GM18505 (cell line): ENCODE data around the gene NHSL1.

Source experiments
- ATAC-seq: cut with Tn5 transposase; IDR thresholded peaks from one replicate; pipeline ENCODE4 v1.9.1; 2021; ENCODE audit not compliant: unreplicated experiment
- POLR2A ChIP-seq: IDR thresholded peaks from 4 replicates; pipeline ENCODE4 v1.6.1; 2011; ENCODE audit warnings: borderline replicate concordance; ENCODE audit not compliant: insufficient read depth, insufficient read length; ENCODE audit errors: extremely low read depth

The NHSL1 gene

DNA sequence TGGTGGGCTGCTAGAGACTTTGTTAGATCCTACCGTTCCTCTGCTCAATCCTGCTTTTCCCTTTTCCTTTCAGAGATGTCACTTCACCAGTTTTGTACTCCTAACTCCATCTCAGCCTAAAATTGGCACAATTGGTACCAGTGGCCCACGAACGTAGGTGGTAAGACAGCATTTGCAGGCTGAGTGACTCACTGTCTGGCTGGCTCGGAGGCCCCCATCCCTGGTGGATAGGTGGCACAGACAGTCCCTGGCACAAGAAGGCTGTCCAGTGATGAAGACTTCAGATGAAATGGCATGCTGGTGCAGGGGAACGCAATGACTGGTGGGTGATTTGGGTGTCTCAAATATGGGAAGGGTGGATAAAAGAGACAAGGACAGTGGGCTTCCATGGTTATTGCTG is 84.2 kb downstream of the NHSL1 start:
- no peak for TF ChIP-seq POLR2A

DNA sequence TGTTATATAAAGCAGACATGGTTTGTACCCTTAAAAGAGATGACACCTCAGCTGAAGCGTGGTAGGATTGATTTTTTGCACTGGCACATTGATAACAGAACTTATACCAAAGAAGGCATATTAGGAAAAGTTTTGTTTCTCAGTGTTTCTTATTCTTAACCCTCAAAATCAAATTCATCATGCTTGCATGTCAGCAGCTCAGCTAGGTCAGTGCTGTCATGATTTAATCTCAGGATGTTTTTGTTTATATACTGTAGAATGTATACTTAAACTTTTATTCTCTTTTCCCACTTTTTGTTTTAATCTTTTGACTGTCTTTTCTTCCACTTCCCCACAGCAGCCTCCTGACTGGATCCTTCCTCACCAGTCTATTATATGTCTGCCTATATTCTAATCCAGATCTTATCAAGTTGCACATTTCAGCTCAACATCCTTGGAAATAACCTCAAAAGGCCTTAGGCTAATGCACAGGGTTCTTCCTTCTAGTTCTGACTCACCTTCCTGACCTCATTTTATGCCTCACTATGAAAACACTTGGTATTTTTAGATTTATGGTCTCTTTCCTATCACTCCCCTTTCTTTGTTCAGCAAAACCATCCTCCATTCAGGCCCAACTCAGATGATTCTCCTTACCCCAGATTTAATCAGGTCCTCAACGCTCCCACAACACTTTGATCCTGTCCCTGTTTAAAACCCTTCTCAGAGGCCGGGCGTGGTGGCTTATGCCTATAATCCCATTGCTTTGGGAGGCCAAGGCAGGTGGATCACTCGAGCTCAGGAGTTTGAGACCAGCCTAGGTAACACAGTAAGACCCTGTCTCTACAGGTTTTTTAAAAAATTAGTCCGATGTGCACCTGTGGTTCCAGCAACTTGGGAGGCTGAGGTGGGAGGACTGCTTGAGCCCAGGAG is 88.1 kb downstream of the NHSL1 start:
- no peak for TF ChIP-seq POLR2A
- no peak for ATAC-seq

More for the DNA sequence above, 84.2 kb downstream of the NHSL1 start:
- ATAC-seq = no peak

DNA sequence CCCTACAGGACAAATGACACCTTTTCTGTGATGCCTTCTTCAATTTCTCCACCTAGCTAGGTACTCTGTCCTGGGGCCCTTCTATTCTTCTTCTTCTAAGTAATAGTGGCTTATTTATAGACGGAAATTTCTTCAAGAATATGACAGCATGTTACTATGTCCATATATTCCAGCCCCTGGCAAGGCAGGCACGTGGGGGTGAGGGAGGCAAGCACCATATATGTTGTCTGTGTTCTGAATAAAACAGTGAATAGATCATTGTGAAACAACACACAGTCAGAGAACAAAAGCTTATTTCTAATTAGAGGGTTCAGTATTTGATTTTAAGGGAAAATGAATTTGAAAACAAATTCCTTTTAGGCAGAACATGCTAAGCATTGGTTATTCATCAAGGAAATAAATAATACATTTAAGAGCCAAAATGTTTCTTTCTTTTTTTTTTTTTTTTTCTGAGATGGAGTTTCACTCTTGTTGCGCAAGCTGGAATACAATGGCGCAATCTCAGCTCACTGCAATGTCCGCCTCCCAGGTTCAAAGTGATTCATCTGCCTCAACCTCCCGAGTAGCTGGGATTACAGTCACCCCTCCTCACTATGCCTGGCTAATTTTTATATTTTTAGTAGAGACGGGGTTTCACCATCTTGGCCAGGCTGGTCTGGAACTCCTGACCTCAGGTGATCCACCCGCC is 89.1 kb downstream of the NHSL1 start:
- ATAC-seq = no peak
- no peak for TF ChIP-seq POLR2A

DNA sequence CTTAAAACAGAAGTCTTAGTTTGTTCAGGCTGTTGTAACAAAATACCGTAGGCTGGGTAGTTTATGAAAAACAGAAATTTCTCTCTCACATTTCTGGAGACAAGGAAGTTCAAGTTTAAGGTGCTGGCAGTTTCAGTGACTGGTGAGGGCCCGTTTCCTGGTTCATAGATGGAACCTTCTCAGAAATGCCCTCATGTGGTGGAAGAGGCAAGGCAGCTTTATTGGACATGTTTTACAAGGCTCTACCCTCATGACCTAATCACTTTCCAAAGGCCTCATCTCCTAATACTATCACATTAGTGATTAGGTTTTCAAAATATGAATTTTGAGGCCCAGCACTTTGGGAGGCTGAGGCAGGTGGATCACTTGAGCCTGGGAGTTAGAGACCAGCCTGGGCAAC is 92.9 kb downstream of the NHSL1 start:
- ATAC-seq = no peak
- no peak for TF ChIP-seq POLR2A

DNA sequence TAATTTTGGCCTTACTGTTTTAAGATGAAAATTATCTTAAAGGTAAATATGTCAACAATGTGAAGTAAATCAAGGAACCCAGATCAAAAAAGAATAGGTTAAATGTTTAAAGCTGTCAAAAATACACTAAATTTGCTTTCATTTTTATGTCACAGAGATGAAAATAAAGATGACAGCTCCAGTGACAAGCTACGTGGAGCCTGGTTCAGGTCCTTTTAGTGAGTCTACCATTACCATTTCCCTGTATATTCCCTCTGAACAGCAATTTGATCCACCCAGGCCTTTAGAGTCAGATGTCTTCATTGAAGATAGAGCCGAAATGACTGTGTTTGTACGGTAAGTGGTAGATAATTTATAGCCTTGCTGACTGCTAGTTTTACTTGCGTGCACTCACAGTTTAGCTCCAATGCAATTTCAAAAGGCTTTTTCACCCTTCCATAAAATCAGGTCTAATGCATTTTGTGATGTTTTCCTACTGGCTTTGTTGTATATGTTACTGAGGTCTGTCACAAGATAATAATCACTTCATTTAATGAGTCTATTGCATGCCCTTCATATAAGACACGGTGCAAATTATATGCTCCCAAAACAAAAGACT is 93.4 kb downstream of the NHSL1 start:
- TF ChIP-seq POLR2A = no peak

DNA sequence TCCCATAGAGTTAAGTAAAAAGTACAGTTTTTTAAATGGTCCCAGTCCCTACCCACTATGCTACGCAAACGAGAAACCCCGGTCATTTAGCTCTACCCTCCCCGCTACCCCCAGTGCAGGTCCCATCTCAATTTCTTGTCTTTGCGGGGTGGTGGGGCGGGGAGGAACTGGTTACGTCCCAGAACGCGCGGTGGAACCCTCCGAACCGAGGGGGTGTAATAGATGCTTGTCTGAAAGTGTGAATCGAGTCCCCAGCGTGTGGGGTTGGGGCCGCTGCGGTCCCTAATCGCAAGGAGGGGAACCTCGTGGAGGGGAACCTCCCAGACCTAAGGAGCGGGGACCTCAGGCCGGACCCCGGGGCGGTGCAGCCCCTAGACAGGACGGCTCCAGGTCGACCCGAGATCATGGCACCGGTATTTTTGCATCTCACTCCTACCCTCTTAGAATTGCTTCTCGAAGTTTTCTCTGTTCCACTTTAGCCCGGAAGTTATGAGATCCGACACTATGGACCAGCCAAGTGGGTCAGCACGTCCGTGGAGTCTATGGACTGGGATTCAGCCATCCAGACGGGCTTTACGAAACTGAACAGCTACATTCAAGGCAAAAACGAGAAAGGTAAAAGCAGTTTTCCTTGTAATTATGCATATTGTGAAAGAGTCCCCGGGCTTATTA is 94.5 kb downstream of the NHSL1 start:
- TF ChIP-seq POLR2A = no peak
- no peak for ATAC-seq

More for the DNA sequence above, 93.4 kb downstream of the NHSL1 start:
- ATAC-seq = no peak

DNA sequence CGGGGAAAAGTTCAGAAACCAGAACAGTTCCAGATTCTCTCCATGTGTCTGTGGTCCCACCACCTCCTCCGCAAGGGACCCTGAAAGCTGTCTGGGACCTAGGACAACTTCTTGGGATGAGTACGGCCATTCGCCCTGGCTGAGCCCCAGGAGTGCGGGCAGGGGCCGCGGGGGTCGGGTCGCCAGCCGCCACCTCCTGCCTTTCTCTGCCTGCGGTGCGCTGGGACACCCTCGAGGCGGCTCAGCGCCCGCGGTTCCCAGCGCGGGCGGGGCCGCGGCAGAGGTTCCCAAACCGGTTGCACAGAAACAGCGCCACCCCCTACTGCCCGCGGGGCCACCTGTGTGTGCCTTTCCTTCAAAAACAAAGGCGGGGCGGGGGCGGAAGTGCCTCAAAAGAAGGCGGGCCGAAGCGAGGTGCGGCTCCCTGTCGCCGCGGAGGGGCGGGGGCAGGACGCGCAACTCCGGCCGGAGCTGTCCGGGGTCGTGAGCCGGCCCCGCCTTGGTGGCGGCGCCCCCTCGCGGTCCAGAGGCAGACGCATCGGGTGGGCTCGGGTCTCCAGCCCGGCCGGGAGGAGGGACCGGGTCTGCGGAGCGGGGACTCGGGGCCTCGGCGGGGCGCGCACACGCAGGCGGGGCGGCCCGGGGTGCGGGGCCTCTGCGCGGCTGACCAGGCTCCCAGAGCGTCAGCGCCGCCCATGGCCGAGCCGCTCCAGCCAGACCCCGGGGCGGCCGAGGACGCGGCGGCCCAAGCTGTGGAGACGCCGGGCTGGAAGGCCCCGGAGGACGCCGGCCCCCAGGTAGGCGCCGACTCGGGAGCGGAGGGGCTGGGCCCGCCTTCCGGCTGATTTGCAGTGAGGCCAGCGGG is 95.3 kb downstream of the NHSL1 start, which contains the start of gene HEBP2:
Gene HEBP2, plus strand, starts transcription at position 423 of the 865 bp plus-strand sequence. Its CDS starts 273 bp downstream, at position 696.
- ATAC-seq = peak; percentile 93
- no peak for TF ChIP-seq POLR2A

DNA sequence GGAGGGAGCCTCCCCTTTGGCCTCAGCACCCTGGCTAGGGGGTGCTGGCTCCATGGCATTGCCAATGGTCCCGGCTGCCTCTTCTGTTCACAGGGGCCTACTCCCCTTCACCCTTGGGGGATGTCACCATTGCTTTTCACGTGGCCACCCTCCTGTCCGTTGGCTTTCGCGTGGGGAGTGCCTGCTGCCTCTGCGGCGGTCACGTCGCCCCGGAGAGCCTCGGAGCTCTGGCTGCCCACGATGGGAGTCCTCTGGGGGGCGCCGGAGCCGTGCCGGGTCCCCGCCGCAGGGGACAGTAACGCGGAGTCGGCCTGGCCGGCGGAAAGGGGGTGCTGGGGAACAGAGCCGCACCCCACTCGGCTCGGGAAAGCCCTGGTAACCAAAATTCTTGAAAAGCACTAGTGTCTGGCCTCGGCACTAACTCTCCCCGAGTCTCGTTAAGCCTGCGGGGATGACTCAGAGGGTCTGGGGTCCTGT is 95.9 kb downstream of the NHSL1 start:
- ATAC-seq = peak; percentile 17
- TF ChIP-seq POLR2A = no peak

DNA sequence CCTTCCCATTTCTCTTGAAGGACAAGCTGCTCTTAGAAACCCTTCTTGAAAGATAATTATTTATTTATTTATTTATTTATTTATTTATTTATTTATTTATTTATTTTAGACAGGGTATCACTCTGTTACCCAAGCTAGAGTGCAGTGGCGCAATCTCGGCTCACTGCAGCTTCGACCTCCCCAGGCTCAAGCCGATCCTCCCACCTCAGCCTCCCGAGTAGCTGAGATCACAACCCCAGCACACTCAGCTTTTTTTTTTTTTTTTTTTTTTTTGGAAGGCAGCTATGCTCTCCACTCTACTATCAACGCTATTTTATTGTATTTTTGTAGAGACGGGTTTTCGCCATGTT is 96.5 kb downstream of the NHSL1 start:
- ATAC-seq = no peak
- no peak for TF ChIP-seq POLR2A

DNA sequence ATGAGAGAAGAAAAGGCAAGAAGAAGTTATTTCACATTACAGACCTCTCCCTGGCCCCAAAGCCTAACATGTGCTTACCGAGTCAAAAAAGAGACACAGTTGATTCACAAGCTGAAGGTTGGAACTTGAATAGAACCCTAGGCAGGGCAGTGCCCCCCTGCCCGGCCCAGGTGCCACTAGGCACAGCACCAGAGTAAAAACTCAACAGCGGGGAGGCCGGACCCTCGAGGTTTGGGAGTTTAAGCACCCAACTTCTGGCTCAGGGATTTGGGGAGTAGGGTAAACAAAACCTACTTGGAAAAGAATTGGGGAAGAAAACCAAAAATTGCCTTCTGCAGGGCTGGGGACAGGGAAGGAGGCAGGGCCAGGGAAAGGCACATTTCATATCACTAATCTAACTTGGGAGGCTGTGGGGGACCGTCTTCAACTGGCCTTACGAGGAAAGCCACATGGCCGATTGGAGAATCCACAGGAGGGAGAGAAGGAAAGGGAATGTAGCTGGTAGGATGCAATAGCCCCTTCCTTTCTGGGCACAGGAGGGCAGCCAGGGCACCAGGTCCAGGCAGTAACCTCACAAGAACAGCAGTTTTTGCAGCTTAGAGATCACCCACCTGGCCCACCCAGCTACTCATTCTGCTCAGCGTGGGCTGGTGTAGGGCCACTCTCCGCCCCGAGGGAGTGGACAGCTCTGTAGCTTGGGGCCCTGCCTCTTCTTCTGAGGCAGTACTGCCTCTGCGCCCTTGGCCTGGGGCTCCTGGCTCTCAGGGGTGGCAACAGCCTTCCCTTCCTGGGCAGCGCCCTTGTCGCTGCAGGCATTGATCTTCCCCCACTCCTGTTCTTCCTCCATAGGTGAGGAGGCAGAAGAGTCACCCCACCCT is 97.1 kb downstream of the NHSL1 start:
- ATAC-seq = no peak
- TF ChIP-seq POLR2A = no peak

DNA sequence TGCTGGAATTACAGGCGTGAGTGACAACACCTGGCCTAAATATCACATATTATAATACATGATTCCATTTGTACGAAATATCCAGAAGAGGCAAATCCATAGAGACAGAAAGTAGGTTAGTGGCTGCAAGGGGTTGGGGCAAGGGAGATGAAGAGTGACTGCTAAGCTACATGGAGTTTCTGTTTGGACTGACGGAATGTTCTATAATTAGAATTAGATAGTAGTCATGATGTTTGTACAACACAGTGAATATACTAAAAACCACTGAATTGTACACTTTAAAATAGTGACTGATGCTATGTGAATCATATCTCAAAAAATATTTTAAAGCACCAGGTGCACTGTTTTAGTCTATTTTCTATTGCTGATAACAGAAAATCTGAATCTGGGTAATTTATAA is 99.0 kb downstream of the NHSL1 start:
- TF ChIP-seq POLR2A = no peak
- no peak for ATAC-seq
